K562 (cell line): ENCODE results near the gene PIGQ. TPM values are rescaled to one million over a fixed set of nuclear protein-coding genes. Genes with fewer than 3 reads are reported as not detected.

Source experiments
- RHOXF2B ChIP-seq: fragments of 250-450 bp; sonication (Bioruptor Pico); conservative IDR thresholded peaks from 2 replicates; pipeline ENCODE4 v1.5.1; 2021
- polyA plus RNA-seq, 8 experiments: library from polyadenylated mRNA; depleted of rRNA in 4 of 8; stranded (reverse) in 5 of 8; unstranded in 3 of 8; fragments of >200 nt; fragmentation: Nextera tagmentation in 2 of 8; fragmentation: Illumina TruSeq in 1 of 8; extraction: Ambion mirVana in 2 of 8; extraction: Trizol in 1 of 8; gene quantifications; 2 replicates each; pipeline versions ENCODE4 v1.2.1 to v1.2.3, GENCODE V29; 2011 to 2014; ENCODE audit warnings: inconsistent platforms in 1 of 8, missing spikeins in 1 of 8
- total RNA-seq, 7 experiments: library from RNA; depleted of rRNA in 6 of 7; stranded (reverse); fragments of >200 nt in 6 of 7; fragmentation: Illumina TruSeq in 2 of 7; extraction: Trizol in 2 of 7; gene quantifications; 2 replicates each; pipeline versions ENCODE4 v1.2.1 to v1.2.3, GENCODE V29; 2011 to 2021; ENCODE audit warnings: low replicate concordance in 1 of 7
- TF ChIP-seq, protein P1 (sequence below), 2 experiments: fragments of 150-350 bp in 1 of 2; IDR thresholded peaks; 2 replicates each; pipeline ENCODE4 v1.6.1; 2012 to 2016; ENCODE audit warnings: low read depth in 2 of 2, low read length in 2 of 2, mild to moderate bottlenecking in 1 of 2, moderate library complexity in 1 of 2
- TF ChIP-seq, protein P2 (sequence below): fragments of 250-450 bp; sonication (Bioruptor Pico); IDR thresholded peaks from 2 replicates; pipeline ENCODE4 v1.5.0; 2021; ENCODE audit warnings: mild to moderate bottlenecking, moderate library complexity

The PIGQ gene
- total and polyA plus RNA-seq, 9 of the 15 experiments (the other 6 are each of a cell fraction or from before 2014, with no cell fraction given) = 0.20 to 49.6 (median 11.7) TPM

DNA sequence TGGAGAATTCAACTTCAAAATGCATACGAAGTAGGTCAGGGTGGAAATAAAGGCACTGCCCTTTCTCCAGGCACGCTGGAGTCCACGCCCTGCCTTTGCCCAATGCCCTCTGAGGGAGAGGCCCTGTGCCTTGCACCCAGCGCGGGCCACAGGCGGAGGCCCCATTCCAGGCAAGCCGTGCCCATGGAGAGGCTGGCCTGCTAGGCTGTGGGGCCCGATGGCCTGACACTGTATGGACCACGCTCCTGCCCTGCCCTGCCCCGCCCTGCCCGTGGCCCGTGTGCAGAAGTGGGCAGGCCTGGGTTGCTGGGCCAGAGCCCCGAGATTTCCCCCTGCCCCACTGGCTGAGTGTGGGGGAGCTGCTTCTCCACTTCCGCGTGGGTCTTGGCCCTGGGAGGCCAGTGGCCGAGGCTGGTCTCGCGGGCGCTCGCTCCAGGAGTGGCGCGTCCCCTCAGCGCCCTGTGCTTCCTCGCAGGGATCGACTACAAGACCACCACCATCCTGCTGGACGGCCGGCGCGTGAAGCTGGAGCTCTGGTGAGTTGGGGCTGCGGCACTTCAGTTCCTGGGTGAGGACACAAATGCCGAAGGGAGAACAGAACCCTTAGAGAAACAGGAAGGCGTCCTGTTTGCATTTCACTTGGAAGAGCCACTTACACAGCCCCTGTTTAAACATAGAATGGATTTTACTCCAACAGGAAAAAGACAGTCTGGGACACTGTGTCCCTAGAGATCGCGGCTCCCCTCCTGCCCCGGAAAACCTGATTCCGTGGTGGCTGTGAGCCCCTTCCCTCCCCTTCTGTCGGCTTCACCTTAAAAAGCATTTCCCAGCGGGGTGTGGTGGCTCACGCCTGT is 47.2 kb downstream of the PIGQ start (continued):
- TF ChIP-seq, protein P1, sequence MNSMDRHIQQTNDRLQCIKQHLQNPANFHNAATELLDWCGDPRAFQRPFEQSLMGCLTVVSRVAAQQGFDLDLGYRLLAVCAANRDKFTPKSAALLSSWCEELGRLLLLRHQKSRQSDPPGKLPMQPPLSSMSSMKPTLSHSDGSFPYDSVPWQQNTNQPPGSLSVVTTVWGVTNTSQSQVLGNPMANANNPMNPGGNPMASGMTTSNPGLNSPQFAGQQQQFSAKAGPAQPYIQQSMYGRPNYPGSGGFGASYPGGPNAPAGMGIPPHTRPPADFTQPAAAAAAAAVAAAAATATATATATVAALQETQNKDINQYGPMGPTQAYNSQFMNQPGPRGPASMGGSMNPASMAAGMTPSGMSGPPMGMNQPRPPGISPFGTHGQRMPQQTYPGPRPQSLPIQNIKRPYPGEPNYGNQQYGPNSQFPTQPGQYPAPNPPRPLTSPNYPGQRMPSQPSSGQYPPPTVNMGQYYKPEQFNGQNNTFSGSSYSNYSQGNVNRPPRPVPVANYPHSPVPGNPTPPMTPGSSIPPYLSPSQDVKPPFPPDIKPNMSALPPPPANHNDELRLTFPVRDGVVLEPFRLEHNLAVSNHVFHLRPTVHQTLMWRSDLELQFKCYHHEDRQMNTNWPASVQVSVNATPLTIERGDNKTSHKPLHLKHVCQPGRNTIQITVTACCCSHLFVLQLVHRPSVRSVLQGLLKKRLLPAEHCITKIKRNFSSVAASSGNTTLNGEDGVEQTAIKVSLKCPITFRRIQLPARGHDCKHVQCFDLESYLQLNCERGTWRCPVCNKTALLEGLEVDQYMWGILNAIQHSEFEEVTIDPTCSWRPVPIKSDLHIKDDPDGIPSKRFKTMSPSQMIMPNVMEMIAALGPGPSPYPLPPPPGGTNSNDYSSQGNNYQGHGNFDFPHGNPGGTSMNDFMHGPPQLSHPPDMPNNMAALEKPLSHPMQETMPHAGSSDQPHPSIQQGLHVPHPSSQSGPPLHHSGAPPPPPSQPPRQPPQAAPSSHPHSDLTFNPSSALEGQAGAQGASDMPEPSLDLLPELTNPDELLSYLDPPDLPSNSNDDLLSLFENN (IDR thresholded peaks at IDR 0.05; ENCODE audit: low read depth in 2 of 2, low read length in 2 of 2) = no peak
- TF ChIP-seq, protein P2, sequence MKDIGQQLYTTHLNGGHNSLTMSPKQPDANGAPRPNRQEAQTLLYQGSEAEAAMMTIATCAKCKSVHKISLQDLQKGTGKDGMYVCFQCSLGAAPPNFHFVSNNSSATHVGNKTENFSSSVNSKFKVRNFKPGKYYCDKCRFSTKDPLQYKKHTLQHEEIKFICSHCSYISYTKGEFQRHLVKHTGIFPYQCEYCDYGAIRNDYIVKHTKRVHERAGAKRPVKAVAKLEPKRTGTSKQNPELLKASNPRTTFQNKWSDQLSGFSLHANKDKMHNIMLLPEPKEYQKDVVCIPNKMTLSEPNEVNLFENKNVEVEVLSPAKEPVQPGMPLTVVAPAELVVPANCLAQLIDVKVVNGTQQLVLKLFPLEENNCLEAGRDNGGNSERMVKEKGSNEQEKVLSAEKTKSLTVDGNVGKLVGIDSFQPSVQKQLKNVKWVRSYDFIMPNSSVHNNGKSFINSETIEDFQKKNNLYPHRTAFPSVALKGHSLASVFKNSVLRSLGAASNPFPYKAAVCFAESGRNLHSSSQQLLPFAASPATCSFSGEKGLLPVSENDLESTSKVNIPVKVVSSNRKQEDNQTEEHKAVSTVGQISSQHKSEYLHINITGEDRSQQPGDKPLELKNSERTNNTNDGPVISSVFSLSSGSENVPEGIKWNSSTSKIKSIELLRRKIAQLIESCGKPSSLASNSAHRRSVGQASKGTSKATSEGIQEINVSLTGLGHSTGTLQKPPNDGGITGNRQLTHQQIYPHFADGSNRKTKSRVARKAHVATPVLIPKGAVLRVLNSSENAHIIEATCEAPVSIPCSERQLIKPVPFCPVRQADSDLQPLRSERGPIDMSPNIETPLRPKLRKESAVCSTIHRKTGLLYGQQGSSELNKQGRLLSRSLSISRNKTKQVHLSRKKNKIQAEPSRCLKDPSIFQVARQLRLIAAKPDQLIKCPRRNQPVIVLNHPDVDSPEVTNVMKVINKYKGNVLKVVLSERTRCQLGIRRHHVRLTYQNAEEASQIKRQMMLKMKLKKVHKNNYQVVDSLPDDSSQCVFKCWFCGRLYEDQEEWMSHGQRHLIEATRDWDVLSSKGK (CRISPR knock-in tag) = no peak
- TF ChIP-seq RHOXF2B (CRISPR knock-in tag) = no peak
